ENCODE data around the gene PRKN.

The PRKN gene

DNA sequence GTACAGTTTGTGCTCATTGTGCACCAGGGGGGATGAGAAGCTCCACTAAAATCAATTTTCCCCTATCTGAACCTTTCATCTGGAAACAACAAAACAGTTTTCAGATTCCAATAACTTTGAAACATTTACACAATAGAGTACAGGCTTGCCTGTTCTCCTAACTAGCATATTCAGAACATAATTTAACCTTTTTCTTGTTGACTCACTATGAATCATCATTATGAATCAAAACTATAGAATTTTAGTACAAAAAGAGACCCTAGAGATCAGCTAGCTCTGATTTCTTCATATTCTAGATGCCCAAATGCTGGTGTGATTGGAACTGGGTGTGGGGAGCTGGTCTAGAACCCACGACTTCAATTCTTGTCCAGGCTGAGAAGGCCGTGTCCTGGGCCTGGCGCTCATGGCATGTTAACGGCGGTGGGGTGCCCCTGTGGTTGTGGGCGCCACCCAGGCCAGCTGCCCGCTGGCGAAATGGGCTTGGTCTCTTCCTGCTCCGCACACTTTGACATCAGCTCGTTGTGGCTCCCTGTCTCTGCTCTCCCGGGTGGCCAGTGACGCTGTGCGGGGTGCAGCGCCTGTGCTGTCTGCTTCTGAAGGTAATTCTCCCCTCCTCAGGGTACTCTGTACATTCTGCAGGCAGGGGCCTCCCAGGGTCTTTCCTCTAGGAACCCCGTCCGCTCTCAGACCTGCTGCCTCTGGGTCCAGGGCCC lies 1423.8 kb downstream of the PRKN start:
- ChIA-PET POLR2A (no interaction called here), CTCF (interaction anchor here (0.7 kb wide), 1 partner anchor 67 kb away, joined by 3 read pairs; no protein-coding TSS in a partner anchor)
- H3K36me3 ChIP-seq (ENCODE audit: control insufficient read depth in 2 of 2, insufficient read depth in 1 of 2, low read length in 2 of 2), result no peaks in the 10 kb centered on the region
- no peak overlapping the region for H3K27ac ChIP-seq (ENCODE audit: extremely low read depth, low read depth, low read length)
- H3K4me3 ChIP-seq (ENCODE audit: low read depth, low read length), result no peak overlapping the region
- H3K4me1 ChIP-seq (ENCODE audit: control insufficient read depth, insufficient read depth, low read length), result no peaks in the 10 kb centered on the region
- no peaks in the 10 kb centered on the region for H3K9me3 ChIP-seq (ENCODE audit: control insufficient read depth, insufficient read depth, low read depth, low read length)
- no peak for TF ChIP-seq HOXA7 (CRISPR knock-in tag; IDR thresholded peaks at IDR 0.05; ENCODE audit: borderline replicate concordance)
- TF ChIP-seq HOXC10 (CRISPR knock-in tag; IDR thresholded peaks at IDR 0.05), result no peak
- TF ChIP-seq ZSCAN18 (tag by site-specific recombination; IDR thresholded peaks at IDR 0.05), result no peak
- TF ChIP-seq ZNF10 (tag by site-specific recombination; IDR thresholded peaks at IDR 0.05), result no peak
- no peak for TF ChIP-seq ZNF513 (tag by site-specific recombination; IDR thresholded peaks at IDR 0.05)
- no peak for TF ChIP-seq ZNF423 (tag by site-specific recombination; IDR thresholded peaks at IDR 0.05)
- TF ChIP-seq ZNF473 (tag by site-specific recombination; IDR thresholded peaks at IDR 0.05), result no peak

- Histone ChIP-seq H3K27ac (ENCODE audit: extremely low read depth, low read depth, low read length) (no peak overlapping the region), H3K4me3 (ENCODE audit: low read depth, low read length) (no peak overlapping the region), H3K4me1 (ENCODE audit: control insufficient read depth, insufficient read depth, low read length) (no peaks in the 10 kb centered on the region), H3K9me3 (ENCODE audit: control insufficient read depth, insufficient read depth, low read depth, low read length) (no peaks in the 10 kb centered on the region), H3K36me3 (ENCODE audit: control insufficient read depth in 2 of 2, insufficient read depth in 1 of 2, low read length in 2 of 2) (no peaks in the 10 kb centered on the region)
- POLR2A ChIA-PET, result no interaction called here
- CTCF ChIA-PET, result interaction anchor here (0.7 kb wide), 1 partner anchor 67 kb away, joined by 3 read pairs; no protein-coding TSS in a partner anchor
- TF ChIP-seq ZFP41 (tag by site-specific recombination; IDR thresholded peaks at IDR 0.05; ENCODE audit: borderline replicate concordance), result no peak
- TF ChIP-seq KLF1 (tag by site-specific recombination; IDR thresholded peaks at IDR 0.05), result no peak
- no peak for TF ChIP-seq GLI4 (tag by site-specific recombination; IDR thresholded peaks at IDR 0.05)
- no peak for TF ChIP-seq ZNF23 (tag by site-specific recombination; IDR thresholded peaks at IDR 0.05; ENCODE audit: borderline replicate concordance)
- no peak for TF ChIP-seq ZNF660 (tag by site-specific recombination; IDR thresholded peaks at IDR 0.05)
- no peak for TF ChIP-seq ZSCAN18 (tag by site-specific recombination; IDR thresholded peaks at IDR 0.05)
- TF ChIP-seq ZNF155 (tag by site-specific recombination; IDR thresholded peaks at IDR 0.05), result no peak
- TF ChIP-seq OVOL3 (tag by site-specific recombination; IDR thresholded peaks at IDR 0.05), result no peak
Observed at GRCh38 chr6:161302949-161303348, 1424.6 kb downstream of the PRKN start.

- no peaks in the 10 kb centered on the region for H3K4me1 ChIP-seq (ENCODE audit: control insufficient read depth, insufficient read depth, low read length)
- no peak overlapping the region for H3K27ac ChIP-seq (ENCODE audit: extremely low read depth, low read depth, low read length)
- no peak overlapping the region for H3K4me3 ChIP-seq (ENCODE audit: low read depth, low read length)
- H3K36me3 ChIP-seq (ENCODE audit: control insufficient read depth in 2 of 2, insufficient read depth in 1 of 2, low read length in 2 of 2), result no peaks in the 10 kb centered on the region
- no peaks in the 10 kb centered on the region for H3K9me3 ChIP-seq (ENCODE audit: control insufficient read depth, insufficient read depth, low read depth, low read length)
- ChIA-PET POLR2A (interaction anchor here (0.7 kb wide), 1 partner anchor 632 kb away, joined by 4 read pairs; no protein-coding TSS in a partner anchor), CTCF (interaction anchor here (0.6 to 0.7 kb wide), 2 partner anchors 73 to 195 kb away, joined by 3 to 5 read pairs; no protein-coding TSS in a partner anchor)
- no peak for TF ChIP-seq ZNF426 (tag by site-specific recombination; IDR thresholded peaks at IDR 0.05)
- TF ChIP-seq ZNF658 (tag by site-specific recombination; IDR thresholded peaks at IDR 0.05), result no peak
- no peak for TF ChIP-seq ZNF473 (tag by site-specific recombination; IDR thresholded peaks at IDR 0.05)
- TF ChIP-seq ZNF580 (tag by site-specific recombination; IDR thresholded peaks at IDR 0.05), result no peak
- no peak for TF ChIP-seq ZNF747 (tag by site-specific recombination; IDR thresholded peaks at IDR 0.05)
- no peak for TF ChIP-seq IKZF3 (tag by site-specific recombination; IDR thresholded peaks at IDR 0.05)
- no peak for TF ChIP-seq SP3 (tag by site-specific recombination; IDR thresholded peaks at IDR 0.05)
- no peak for TF ChIP-seq ZNF175 (tag by site-specific recombination; IDR thresholded peaks at IDR 0.05)
- TF ChIP-seq ZNF514 (tag by site-specific recombination; IDR thresholded peaks at IDR 0.05), result no peak
- no peak for TF ChIP-seq ZNF239 (tag by site-specific recombination; IDR thresholded peaks at IDR 0.05)
Observed at GRCh38 chr6:161301338-161301737, 1426.2 kb downstream of the PRKN start.
